Measurements from ENCODE around the gene WNK1.
"Not testable (repeated sequence)": the region's sequence is repeated elsewhere in the genome, so short reads cannot be mapped to it uniquely, and the experiment has no call there.

Gene WNK1

GRCh38 chr12:818733-819132 is 66.4 kb downstream of the WNK1 start:
- no peak for DNase-seq

- DNase-seq = no peak
These were observed 68.0 kb downstream of the WNK1 start for GRCh38 chr12:820336-820735.

GRCh38 chr12:823028-823698 is 70.8 kb downstream of the WNK1 start:
- DNase-seq = no peak

GRCh38 chr12:826331-826730 is 74.0 kb downstream of the WNK1 start:
- DNase-seq = no peak

- no peak for DNase-seq
These were observed 76.5 kb downstream of the WNK1 start for GRCh38 chr12:828726-829395.

- DNase-seq = no peak
These were observed 77.9 kb downstream of the WNK1 start for GRCh38 chr12:830111-830867.

- DNase-seq = no peak
These were observed 83.6 kb downstream of the WNK1 start for GRCh38 chr12:835754-836518.

GRCh38 chr12:836952-837351 is 84.6 kb downstream of the WNK1 start:
- DNase-seq = no peak

GRCh38 chr12:837548-837947 is 85.2 kb downstream of the WNK1 start:
- no peak for DNase-seq

- no peak for DNase-seq
These were observed 91.2 kb downstream of the WNK1 start for GRCh38 chr12:843609-844008.

GRCh38 chr12:846421-846820 is 94.0 kb downstream of the WNK1 start:
- DNase-seq = no peak

GRCh38 chr12:848173-848865 is 95.9 kb downstream of the WNK1 start:
- no peak for DNase-seq

- no peak for DNase-seq
These were observed 96.6 kb downstream of the WNK1 start for GRCh38 chr12:848882-849527.

- DNase-seq = not testable (repeated sequence)
These were observed 97.5 kb downstream of the WNK1 start for GRCh38 chr12:849733-850437.

- DNase-seq = no peak
These were observed 99.0 kb downstream of the WNK1 start for GRCh38 chr12:851343-851742.

GRCh38 chr12:851913-852312 is 99.5 kb downstream of the WNK1 start:
- no peak for DNase-seq

GRCh38 chr12:852864-853263 is 100.5 kb downstream of the WNK1 start:
- no peak for DNase-seq

GRCh38 chr12:857611-858010 is 105.2 kb downstream of the WNK1 start:
- no peak for DNase-seq

GRCh38 chr12:862303-862911 is 110.0 kb downstream of the WNK1 start:
- no peak for DNase-seq

- DNase-seq = no peak
These were observed 110.9 kb downstream of the WNK1 start for GRCh38 chr12:863285-863684.

- no peak for DNase-seq
These were observed 113.2 kb downstream of the WNK1 start for GRCh38 chr12:865614-866013.

All from NCI-H1048 (cell line).